ENCODE data around the gene MAD1L1.

Gene MAD1L1

GRCh38 chr7:2044883-2045471, 187.8 kb downstream of the MAD1L1 start:
- TF ChIP-seq EZH2phosphoT487 (IDR thresholded peaks at IDR 0.05; ENCODE audit: borderline replicate concordance, low read length) (no peak), CTCF (IDR thresholded peaks at IDR 0.05; ENCODE audit: low read depth, low read length, poor library complexity, severe bottlenecking) (no peak)
- H3K9me3 ChIP-seq (ENCODE audit: control insufficient read depth, insufficient read depth, low read length): no peaks in the 10 kb centered on the region
- peaks cover 7% of the 10 kb centered on the region for H3F3A ChIP-seq (ENCODE audit: control insufficient read depth, insufficient read depth)
- H4K20me1 ChIP-seq (ENCODE audit: control insufficient read depth, insufficient read depth, low read depth, low read length): no peaks in the 10 kb centered on the region
- H3K79me2 ChIP-seq (ENCODE audit: control insufficient read depth, low read length): peaks cover 7% of the 10 kb centered on the region
- H3K4me1 ChIP-seq (ENCODE audit: control insufficient read depth, low read length): peaks cover 23% of the 10 kb centered on the region
- H3K9me2 ChIP-seq (replicated peaks; ENCODE audit: control insufficient read depth, low read length): no peaks in the 10 kb centered on the region
- peaks cover 6% of the 10 kb centered on the region; the same call in 1 of the 2 replicates for H3K36me3 ChIP-seq (ENCODE audit: control insufficient read depth, low read length)
- no peak overlapping the region for H3K4me3 ChIP-seq (ENCODE audit: low read length)
- H3K4me2 ChIP-seq (ENCODE audit: low read length): no peak overlapping the region
- no peak overlapping the region for H3K27ac ChIP-seq (ENCODE audit: low read depth, low read length)
- no peaks in the 10 kb centered on the region for H3K27me3 ChIP-seq (ENCODE audit: control insufficient read depth, low read length)

GRCh38 chr7:2044311-2044882, 188.3 kb downstream of the MAD1L1 start:
- H4K20me1 ChIP-seq (ENCODE audit: control insufficient read depth, insufficient read depth, low read depth, low read length): no peaks in the 10 kb centered on the region
- H3K4me2 ChIP-seq (ENCODE audit: low read length): no peak overlapping the region
- H3K9me3 ChIP-seq (ENCODE audit: control insufficient read depth, insufficient read depth, low read length): no peaks in the 10 kb centered on the region
- H3K4me1 ChIP-seq (ENCODE audit: control insufficient read depth, low read length): peaks cover 29% of the 10 kb centered on the region
- no peak overlapping the region for H3K4me3 ChIP-seq (ENCODE audit: low read length)
- H3K36me3 ChIP-seq (ENCODE audit: control insufficient read depth, low read length): peaks cover 6% of the 10 kb centered on the region; the same call in 1 of the 2 replicates
- H3K27me3 ChIP-seq (ENCODE audit: control insufficient read depth, low read length): no peaks in the 10 kb centered on the region
- H3K9me2 ChIP-seq (replicated peaks; ENCODE audit: control insufficient read depth, low read length): no peaks in the 10 kb centered on the region
- peaks cover 7% of the 10 kb centered on the region for H3K79me2 ChIP-seq (ENCODE audit: control insufficient read depth, low read length)
- H3K27ac ChIP-seq (ENCODE audit: low read depth, low read length): no peak overlapping the region
- H3F3A ChIP-seq (ENCODE audit: control insufficient read depth, insufficient read depth): peaks cover 13% of the 10 kb centered on the region
- TF ChIP-seq CTCF (IDR thresholded peaks at IDR 0.05; ENCODE audit: low read depth, low read length, poor library complexity, severe bottlenecking) (no peak), EZH2phosphoT487 (IDR thresholded peaks at IDR 0.05; ENCODE audit: borderline replicate concordance, low read length) (no peak)

GRCh38 chr7:2043316-2044039, 189.3 kb downstream of the MAD1L1 start:
- Histone ChIP-seq H3K36me3 (ENCODE audit: control insufficient read depth, low read length) (peaks cover 6% of the 10 kb centered on the region; the same call in 1 of the 2 replicates), H3F3A (ENCODE audit: control insufficient read depth, insufficient read depth) (peaks cover 15% of the 10 kb centered on the region), H3K9me2 (replicated peaks; ENCODE audit: control insufficient read depth, low read length) (no peaks in the 10 kb centered on the region), H4K20me1 (ENCODE audit: control insufficient read depth, insufficient read depth, low read depth, low read length) (no peaks in the 10 kb centered on the region), H3K79me2 (ENCODE audit: control insufficient read depth, low read length) (peaks cover 12% of the 10 kb centered on the region), H3K4me3 (ENCODE audit: low read length) (no peak overlapping the region), H3K27ac (ENCODE audit: low read depth, low read length) (no peak overlapping the region), H3K27me3 (ENCODE audit: control insufficient read depth, low read length) (no peaks in the 10 kb centered on the region), H3K9me3 (ENCODE audit: control insufficient read depth, insufficient read depth, low read length) (no peaks in the 10 kb centered on the region), H3K4me2 (ENCODE audit: low read length) (no peak overlapping the region), H3K4me1 (ENCODE audit: control insufficient read depth, low read length) (peaks cover 38% of the 10 kb centered on the region)
- TF ChIP-seq CTCF (IDR thresholded peaks at IDR 0.05; ENCODE audit: low read depth, low read length, poor library complexity, severe bottlenecking) (no peak), EZH2phosphoT487 (IDR thresholded peaks at IDR 0.05; ENCODE audit: borderline replicate concordance, low read length) (no peak)
